MM.1S (cell line): ENCODE results near the gene TNKS1BP1.

Experiments
- DNase-seq: peaks from one replicate; pipeline ENCODE4 v3.0.0-alpha.2; 2015
- H2AFZ ChIP-seq: fragments of 300-600 bp; sonication (generic); 2 replicates; pipeline ENCODE4 v1.6.0; 2016; ENCODE audit warnings: antibody characterized with exemption, low read length
- H3F3A ChIP-seq: fragments of 300-600 bp; sonication (generic); 2 replicates; pipeline ENCODE4 v1.6.1; 2016; ENCODE audit warnings: mild to moderate bottlenecking, antibody characterized with exemption, low read length, moderate library complexity, mixed read lengths; ENCODE audit not compliant: insufficient read depth
- H3K27ac ChIP-seq: fragments of 300-600 bp; sonication (generic); 2 replicates; pipeline ENCODE4 v1.5.1; 2016; ENCODE audit warnings: mild to moderate bottlenecking, low read length
- H3K27me3 ChIP-seq: fragments of 300-600 bp; sonication (generic); replicated peaks from 2 replicates; pipeline ENCODE4 v1.6.0; 2016; ENCODE audit warnings: low read length; ENCODE audit not compliant: insufficient read depth
- H3K36me3 ChIP-seq: fragments of 300-600 bp; sonication (generic); replicated peaks from 2 replicates; pipeline ENCODE4 v1.6.1; 2016; ENCODE audit warnings: mild to moderate bottlenecking, low read length, mixed read lengths; ENCODE audit not compliant: insufficient read depth
- H3K4me1 ChIP-seq: fragments of 300-600 bp; sonication (generic); 2 replicates; pipeline ENCODE4 v1.6.1; 2016; ENCODE audit warnings: low read length, mixed read lengths
- H3K4me2 ChIP-seq: fragments of 300-600 bp; sonication (generic); 2 replicates; pipeline ENCODE4 v1.6.0; 2016; ENCODE audit warnings: low read depth, low read length
- H3K4me3 ChIP-seq: fragments of 300-600 bp; sonication (generic); 2 replicates; pipeline ENCODE4 v1.5.1; 2016; ENCODE audit warnings: low read length, mixed read lengths
- H3K79me2 ChIP-seq: fragments of 300-600 bp; sonication (generic); 2 replicates; pipeline ENCODE4 v1.6.1; 2016; ENCODE audit warnings: mixed run types, low read length, mixed read lengths
- H3K9ac ChIP-seq: fragments of 300-600 bp; sonication (generic); 2 replicates; pipeline ENCODE4 v1.6.1; 2016; ENCODE audit warnings: low read length, mixed read lengths
- H3K9me2 ChIP-seq: fragments of 300-600 bp; sonication (generic); replicated peaks from 2 replicates; pipeline ENCODE4 v1.6.1; 2016; ENCODE audit warnings: mild to moderate bottlenecking, low read length, mixed read lengths; ENCODE audit not compliant: insufficient read depth
- H3K9me3 ChIP-seq: fragments of 300-600 bp; sonication (generic); replicated peaks from 2 replicates; pipeline ENCODE4 v1.6.1; 2016; ENCODE audit warnings: mild to moderate bottlenecking, low read length, mixed read lengths; ENCODE audit not compliant: insufficient read depth
- H4K20me1 ChIP-seq: fragments of 300-600 bp; sonication (generic); 2 replicates; pipeline ENCODE4 v1.6.1; 2016; ENCODE audit warnings: mild to moderate bottlenecking, low read length, moderate library complexity, mixed read lengths; ENCODE audit not compliant: insufficient read depth
- CTCF ChIP-seq: fragments of 300-600 bp; sonication (generic); IDR thresholded peaks from 2 replicates; pipeline ENCODE4 v1.5.1; 2016; ENCODE audit warnings: antibody characterized with exemption, low read length, mixed read lengths
- EZH2 ChIP-seq: fragments of 300-600 bp; sonication (generic); optimal IDR thresholded peaks from 2 replicates; pipeline ENCODE3; 2017; ENCODE audit warnings: low read depth, mild to moderate bottlenecking, antibody characterized with exemption, low read length, mixed read lengths
- EZH2phosphoT487 ChIP-seq: fragments of 300-600 bp; sonication (generic); IDR thresholded peaks from 2 replicates; pipeline ENCODE4 v1.6.1; 2018; ENCODE audit warnings: antibody characterized with exemption, low read length

The TNKS1BP1 gene

GRCh38 chr11:57358991-57359390 lies 34.2 kb upstream of the TNKS1BP1 start:
- no peaks in the 10 kb centered on the region for H4K20me1 ChIP-seq
- no peaks in the 10 kb centered on the region for H3K9me3 ChIP-seq
- no peak for TF ChIP-seq CTCF
- TF ChIP-seq EZH2: no peak
- TF ChIP-seq EZH2phosphoT487: no peak
- no peaks in the 10 kb centered on the region for H3K36me3 ChIP-seq
- no peak overlapping the region for H3K27ac ChIP-seq
- no peak overlapping the region for H3K9ac ChIP-seq
- DNase-seq: no peak
- no peak overlapping the region for H2AFZ ChIP-seq
- H3K4me1 ChIP-seq: no peaks in the 10 kb centered on the region
- no peaks in the 10 kb centered on the region for H3F3A ChIP-seq
- no peaks in the 10 kb centered on the region for H3K27me3 ChIP-seq
- H3K4me3 ChIP-seq: no peak overlapping the region
- no peak overlapping the region for H3K4me2 ChIP-seq
- H3K79me2 ChIP-seq: no peaks in the 10 kb centered on the region
- H3K9me2 ChIP-seq: no peaks in the 10 kb centered on the region

- no peaks in the 10 kb centered on the region for H3K9me3 ChIP-seq
- no peaks in the 10 kb centered on the region for H3K79me2 ChIP-seq
- H3K9me2 ChIP-seq: no peaks in the 10 kb centered on the region
- H3K9ac ChIP-seq: no peak overlapping the region
- no peaks in the 10 kb centered on the region for H4K20me1 ChIP-seq
- no peaks in the 10 kb centered on the region for H3F3A ChIP-seq
- H3K27ac ChIP-seq: no peak overlapping the region
- H3K4me2 ChIP-seq: no peak overlapping the region
- H3K27me3 ChIP-seq: no peaks in the 10 kb centered on the region
- H3K4me1 ChIP-seq: no peaks in the 10 kb centered on the region
- no peak for TF ChIP-seq CTCF
- H2AFZ ChIP-seq: no peak overlapping the region
- H3K4me3 ChIP-seq: no peak overlapping the region
- no peaks in the 10 kb centered on the region for H3K36me3 ChIP-seq
- DNase-seq: no peak
These were observed 33.8 kb upstream of the TNKS1BP1 start for GRCh38 chr11:57358543-57358961.

GRCh38 chr11:57357856-57358255 lies 33.1 kb upstream of the TNKS1BP1 start:
- H3K27me3 ChIP-seq: no peaks in the 10 kb centered on the region
- no peak overlapping the region for H3K27ac ChIP-seq
- H3K9me2 ChIP-seq: no peaks in the 10 kb centered on the region
- H3K79me2 ChIP-seq: no peaks in the 10 kb centered on the region
- no peak overlapping the region for H3K9ac ChIP-seq
- TF ChIP-seq EZH2phosphoT487 (no peak), EZH2 (no peak), CTCF (no peak)
- H3K4me1 ChIP-seq: no peaks in the 10 kb centered on the region
- no peaks in the 10 kb centered on the region for H3F3A ChIP-seq
- no peak for DNase-seq
- no peak overlapping the region for H3K4me3 ChIP-seq
- H3K4me2 ChIP-seq: no peak overlapping the region
- no peaks in the 10 kb centered on the region for H3K36me3 ChIP-seq
- no peak overlapping the region for H2AFZ ChIP-seq
- no peaks in the 10 kb centered on the region for H3K9me3 ChIP-seq
- H4K20me1 ChIP-seq: no peaks in the 10 kb centered on the region
